ENCODE measurements around the gene OR52H1.

DNA sequence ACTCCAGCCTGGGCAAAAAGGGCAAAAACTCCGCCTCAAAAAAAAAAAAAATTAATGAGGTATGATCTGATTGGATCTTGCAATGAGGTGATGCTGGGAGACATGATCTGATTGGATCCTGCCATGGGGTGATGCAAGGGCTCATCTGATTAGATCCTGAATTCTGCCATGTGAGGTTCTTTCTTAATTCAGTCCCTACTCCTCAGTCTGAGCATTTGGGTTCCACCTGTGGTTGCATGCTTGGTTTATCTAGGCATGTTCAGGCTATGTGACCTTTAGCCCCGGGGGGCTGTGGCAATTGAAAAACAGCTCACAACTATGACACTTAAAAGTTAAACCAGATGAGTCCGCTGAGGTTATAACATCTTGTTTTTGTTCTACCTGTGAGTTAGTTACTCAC, 43.3 kb upstream of the OR52H1 start:
- TF ChIP-seq TAF1 (IDR thresholded peaks at IDR 0.05; ENCODE audit: borderline replicate concordance, insufficient read depth, low read length), result no peak
- no peak for TF ChIP-seq POLR2AphosphoS5 (IDR thresholded peaks at IDR 0.05; ENCODE audit: low read depth, low read length)
- no peak for TF ChIP-seq SIN3A (IDR thresholded peaks at IDR 0.05; ENCODE audit: borderline replicate concordance, insufficient read depth, low read length)
- TF ChIP-seq, protein P1, sequence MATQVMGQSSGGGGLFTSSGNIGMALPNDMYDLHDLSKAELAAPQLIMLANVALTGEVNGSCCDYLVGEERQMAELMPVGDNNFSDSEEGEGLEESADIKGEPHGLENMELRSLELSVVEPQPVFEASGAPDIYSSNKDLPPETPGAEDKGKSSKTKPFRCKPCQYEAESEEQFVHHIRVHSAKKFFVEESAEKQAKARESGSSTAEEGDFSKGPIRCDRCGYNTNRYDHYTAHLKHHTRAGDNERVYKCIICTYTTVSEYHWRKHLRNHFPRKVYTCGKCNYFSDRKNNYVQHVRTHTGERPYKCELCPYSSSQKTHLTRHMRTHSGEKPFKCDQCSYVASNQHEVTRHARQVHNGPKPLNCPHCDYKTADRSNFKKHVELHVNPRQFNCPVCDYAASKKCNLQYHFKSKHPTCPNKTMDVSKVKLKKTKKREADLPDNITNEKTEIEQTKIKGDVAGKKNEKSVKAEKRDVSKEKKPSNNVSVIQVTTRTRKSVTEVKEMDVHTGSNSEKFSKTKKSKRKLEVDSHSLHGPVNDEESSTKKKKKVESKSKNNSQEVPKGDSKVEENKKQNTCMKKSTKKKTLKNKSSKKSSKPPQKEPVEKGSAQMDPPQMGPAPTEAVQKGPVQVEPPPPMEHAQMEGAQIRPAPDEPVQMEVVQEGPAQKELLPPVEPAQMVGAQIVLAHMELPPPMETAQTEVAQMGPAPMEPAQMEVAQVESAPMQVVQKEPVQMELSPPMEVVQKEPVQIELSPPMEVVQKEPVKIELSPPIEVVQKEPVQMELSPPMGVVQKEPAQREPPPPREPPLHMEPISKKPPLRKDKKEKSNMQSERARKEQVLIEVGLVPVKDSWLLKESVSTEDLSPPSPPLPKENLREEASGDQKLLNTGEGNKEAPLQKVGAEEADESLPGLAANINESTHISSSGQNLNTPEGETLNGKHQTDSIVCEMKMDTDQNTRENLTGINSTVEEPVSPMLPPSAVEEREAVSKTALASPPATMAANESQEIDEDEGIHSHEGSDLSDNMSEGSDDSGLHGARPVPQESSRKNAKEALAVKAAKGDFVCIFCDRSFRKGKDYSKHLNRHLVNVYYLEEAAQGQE (IDR thresholded peaks at IDR 0.05; ENCODE audit: insufficient read depth in 1 of 2, low read depth in 2 of 2, low read length in 2 of 2), result no peak
